ENCODE data around the gene GMDS. TPM values are rescaled to one million over a fixed set of nuclear protein-coding genes. Genes with fewer than 3 reads are reported as not detected.

The GMDS gene
- total RNA-seq, 2 donors from 2014 or later: 19.6 to 36.3 TPM

- no peak for ATAC-seq (replicated peaks)
- Mint-ChIP-seq H3K36me3 (ENCODE audit: low read depth) (no peaks in the 10 kb centered on the region), H3K4me3 (no peak overlapping the region), H3K4me1 (no peaks in the 10 kb centered on the region), H3K27me3 (peaks cover 21% of the 10 kb centered on the region), H3K9me3 (peaks cover 16% of the 10 kb centered on the region), H3K27ac (no peak overlapping the region)
Measured at GRCh38 chr6:1575210-1576041, 670.0 kb downstream of the GMDS start.

GRCh38 chr6:1574890-1575209, 670.6 kb downstream of the GMDS start:
- Mint-ChIP-seq H3K4me1 (no peaks in the 10 kb centered on the region), H3K27me3 (peaks cover 21% of the 10 kb centered on the region)

GRCh38 chr6:1574083-1574761, 671.2 kb downstream of the GMDS start:
- ATAC-seq (replicated peaks): no peak
- H3K27me3 Mint-ChIP-seq: peaks cover 21% of the 10 kb centered on the region
- H3K27ac Mint-ChIP-seq: no peak overlapping the region
- peaks cover 16% of the 10 kb centered on the region for H3K9me3 Mint-ChIP-seq
- no peaks in the 10 kb centered on the region for H3K36me3 Mint-ChIP-seq (ENCODE audit: low read depth)
- no peak overlapping the region for H3K4me3 Mint-ChIP-seq
- H3K4me1 Mint-ChIP-seq: no peaks in the 10 kb centered on the region

More at GRCh38 chr6:1574890-1575209, 670.6 kb downstream of the GMDS start:
- Mint-ChIP-seq H3K36me3 (ENCODE audit: low read depth) (no peaks in the 10 kb centered on the region), H3K4me3 (no peak overlapping the region), H3K27ac (no peak overlapping the region), H3K9me3 (peaks cover 16% of the 10 kb centered on the region)
- ATAC-seq (replicated peaks): no peak
